Natural killer cell (primary cell): ENCODE data around the gene GAP43. TPM values are rescaled to one million over a fixed set of nuclear protein-coding genes. Genes with fewer than 3 reads are reported as not detected.

Source experiments
- ATAC-seq, 3 donors: fragments of 150-1000 bp in 2 of 3; fragments of 200-7000 bp in 1 of 3; cut with Tn5 transposase; 1 replicate in 1 of 3; 2 replicates in 2 of 3; pipeline ENCODE4 v1.10.0; 2021; ENCODE audit warnings: mild to moderate bottlenecking in 2 of 3, moderate library complexity in 2 of 3
- DNase-seq, 2 donors: peaks; one replicate each; pipeline versions ENCODE4 v3.0.0 to v3.0.0-alpha.2; 2013 to 2021; ENCODE audit warnings: mixed read lengths in 1 of 2
- H3K27ac ChIP-seq: one replicate; pipeline ENCODE4 v1.5.1; 2013; ENCODE audit warnings: mild to moderate bottlenecking, low read length
- H3K27me3 ChIP-seq: one replicate; pipeline ENCODE4 v1.6.1; 2013; ENCODE audit warnings: low read length; ENCODE audit not compliant: control insufficient read depth, insufficient read depth
- H3K36me3 ChIP-seq: one replicate; pipeline ENCODE4 v1.6.1; 2013; ENCODE audit warnings: low read length; ENCODE audit not compliant: control insufficient read depth, insufficient read depth
- H3K4me1 ChIP-seq: one replicate; pipeline ENCODE4 v1.6.1; 2013; ENCODE audit warnings: low read length; ENCODE audit not compliant: control insufficient read depth, insufficient read depth
- H3K4me3 ChIP-seq: one replicate; pipeline ENCODE4 v1.5.1; 2013; ENCODE audit warnings: low read length
- H3K9me3 ChIP-seq: one replicate; pipeline ENCODE4 v1.6.1; 2013; ENCODE audit warnings: low read length; ENCODE audit not compliant: control insufficient read depth, insufficient read depth
- H3K27ac Mint-ChIP-seq, 2 donors: one replicate each; pipeline ENCODE4 v1.8.0; 2022; ENCODE audit warnings: mild to moderate bottlenecking in 2 of 2, mixed read lengths in 2 of 2, moderate library complexity in 1 of 2
- H3K27me3 Mint-ChIP-seq, 2 donors: one replicate each; pipeline ENCODE4 v1.8.0; 2022; ENCODE audit warnings: low read depth in 2 of 2, mixed read lengths in 2 of 2
- H3K36me3 Mint-ChIP-seq: one replicate; pipeline ENCODE4 v1.8.0; 2022; ENCODE audit warnings: mixed read lengths
- H3K4me1 Mint-ChIP-seq, 2 donors: one replicate each; pipeline ENCODE4 v1.8.0; 2022; ENCODE audit warnings: mixed read lengths in 2 of 2
- H3K4me3 Mint-ChIP-seq: one replicate; pipeline ENCODE4 v1.8.0; 2022; ENCODE audit warnings: mild to moderate bottlenecking, moderate library complexity, mixed read lengths
- H3K9me3 Mint-ChIP-seq, 2 donors: one replicate each; pipeline ENCODE4 v1.8.0; 2022; ENCODE audit warnings: mixed read lengths in 2 of 2
- WGBS: methylation state at CpG from one replicate; pipeline ENCODE4 v1.1.7; 2013; ENCODE audit warnings: missing lambda C conversion rate; ENCODE audit not compliant: insufficient coverage; 5-methylcytosine and 5-hydroxymethylcytosine counted together
- intact Hi-C: fragments of 100-400 bp; cut with micrococcal nuclease; formaldehyde crosslinking; loops from one replicate; pipeline ENCODE4 v1.14.2; 2022
- total RNA-seq, 4 donors: library from RNA; stranded (reverse); fragments of 120-200 nt in 1 of 4; gene quantifications; one replicate each; pipeline versions ENCODE4 v1.2.3 to v1.2.4, GENCODE V29; 2013 to 2022
- TF ChIP-seq, protein P1 (sequence below): fragments of 200-600 bp; IDR thresholded peaks from one replicate; pipeline ENCODE4 v1.8.0; 2022; ENCODE audit warnings: antibody characterized with exemption

The GAP43 gene
- total RNA-seq, 3 donors from 2014 or later (not counting 1 experiment from before 2014, with no cell fraction given), result 0.14 TPM; not detected in 2

DNA sequence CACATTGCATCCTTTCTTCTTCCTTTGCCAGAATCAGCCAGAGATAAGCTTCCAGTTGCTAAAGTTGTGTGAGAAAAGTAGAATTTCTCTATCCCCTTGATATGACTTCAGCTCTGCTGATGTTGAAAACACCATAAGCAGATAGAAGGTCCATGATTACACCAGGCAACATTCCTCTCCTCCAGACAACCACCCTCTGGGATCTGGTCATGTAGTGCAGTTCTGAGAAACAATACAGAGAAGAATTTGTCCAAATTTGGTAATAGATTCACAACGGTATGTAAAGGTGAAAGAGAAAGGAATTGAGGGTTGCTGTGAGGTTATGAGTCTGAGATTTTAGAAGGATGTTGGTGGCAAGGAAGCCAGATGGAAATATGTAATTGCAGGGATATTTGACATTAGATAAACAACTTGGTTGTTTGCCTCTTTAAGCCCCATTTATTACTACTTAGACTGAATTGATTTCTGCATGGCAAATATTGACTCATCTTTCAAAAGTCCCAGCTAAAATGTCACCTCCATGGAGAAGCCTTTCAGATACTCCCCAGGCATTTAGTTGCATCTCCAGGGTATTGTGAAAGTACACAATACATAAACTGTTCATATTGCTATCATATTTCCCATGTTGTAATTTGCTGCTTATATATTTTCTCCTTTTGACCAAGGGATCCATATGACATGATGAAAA is 134.9 kb downstream of the GAP43 start:
- intact Hi-C loops, result no loop called here
- H3K27me3 ChIP-seq, result no peaks in the 10 kb centered on the region

DNA sequence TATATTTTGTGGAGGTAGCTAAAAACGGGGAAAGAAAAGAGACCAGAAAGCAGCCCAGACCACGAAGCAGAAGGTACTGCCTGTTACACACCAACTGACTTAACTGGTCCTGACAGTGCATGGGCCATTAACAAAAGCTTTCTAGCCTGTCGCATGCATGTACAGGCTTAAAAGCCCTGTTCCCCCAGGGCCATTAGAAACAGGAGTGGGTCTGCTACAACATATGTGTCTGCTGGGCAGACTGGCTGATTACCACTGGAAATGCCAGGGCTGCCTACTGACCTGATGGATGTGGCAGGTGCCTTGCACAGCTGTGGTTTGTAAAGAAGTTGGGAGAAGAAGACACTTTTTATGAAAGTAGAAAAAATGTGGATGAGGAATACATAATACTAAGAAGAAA is 137.4 kb downstream of the GAP43 start:
- intact Hi-C loops, result no loop called here
- Histone ChIP-seq H3K4me1 (no peaks in the 10 kb centered on the region), H3K27me3 (no peaks in the 10 kb centered on the region), H3K4me3 (no peak overlapping the region), H3K27ac (no peak overlapping the region), H3K36me3 (no peaks in the 10 kb centered on the region), H3K9me3 (no peaks in the 10 kb centered on the region)
- peaks cover 10 to 29% of the 10 kb centered on the region in 2 donors for H3K27me3 Mint-ChIP-seq
- no peak overlapping the region for H3K27ac Mint-ChIP-seq
- no peak for DNase-seq
- no peaks in the 10 kb centered on the region for H3K36me3 Mint-ChIP-seq
- ATAC-seq, result no peak
- TF ChIP-seq, protein P1, sequence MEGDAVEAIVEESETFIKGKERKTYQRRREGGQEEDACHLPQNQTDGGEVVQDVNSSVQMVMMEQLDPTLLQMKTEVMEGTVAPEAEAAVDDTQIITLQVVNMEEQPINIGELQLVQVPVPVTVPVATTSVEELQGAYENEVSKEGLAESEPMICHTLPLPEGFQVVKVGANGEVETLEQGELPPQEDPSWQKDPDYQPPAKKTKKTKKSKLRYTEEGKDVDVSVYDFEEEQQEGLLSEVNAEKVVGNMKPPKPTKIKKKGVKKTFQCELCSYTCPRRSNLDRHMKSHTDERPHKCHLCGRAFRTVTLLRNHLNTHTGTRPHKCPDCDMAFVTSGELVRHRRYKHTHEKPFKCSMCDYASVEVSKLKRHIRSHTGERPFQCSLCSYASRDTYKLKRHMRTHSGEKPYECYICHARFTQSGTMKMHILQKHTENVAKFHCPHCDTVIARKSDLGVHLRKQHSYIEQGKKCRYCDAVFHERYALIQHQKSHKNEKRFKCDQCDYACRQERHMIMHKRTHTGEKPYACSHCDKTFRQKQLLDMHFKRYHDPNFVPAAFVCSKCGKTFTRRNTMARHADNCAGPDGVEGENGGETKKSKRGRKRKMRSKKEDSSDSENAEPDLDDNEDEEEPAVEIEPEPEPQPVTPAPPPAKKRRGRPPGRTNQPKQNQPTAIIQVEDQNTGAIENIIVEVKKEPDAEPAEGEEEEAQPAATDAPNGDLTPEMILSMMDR, result no peak
- H3K4me1 Mint-ChIP-seq, result no peaks in the 10 kb centered on the region
- no peak overlapping the region for H3K4me3 Mint-ChIP-seq
- no peaks in the 10 kb centered on the region for H3K9me3 Mint-ChIP-seq
- WGBS, result 82% methylated on average over 3 of the region's 3 CpGs

More for the DNA sequence above, 134.9 kb downstream of the GAP43 start:
- Histone ChIP-seq H3K9me3 (no peaks in the 10 kb centered on the region), H3K36me3 (no peaks in the 10 kb centered on the region), H3K27ac (no peak overlapping the region), H3K4me3 (no peak overlapping the region), H3K4me1 (no peaks in the 10 kb centered on the region)
- H3K36me3 Mint-ChIP-seq, result no peaks in the 10 kb centered on the region
- TF ChIP-seq, protein P1, result no peak
- 74% methylated on average over 1 of the region's 1 CpG for WGBS
- ATAC-seq, result no peak
- H3K4me3 Mint-ChIP-seq, result no peak overlapping the region
- no peaks in the 10 kb centered on the region for H3K9me3 Mint-ChIP-seq
- H3K27ac Mint-ChIP-seq, result no peak overlapping the region
- DNase-seq, result no peak
- no peaks in the 10 kb centered on the region for H3K4me1 Mint-ChIP-seq
- H3K27me3 Mint-ChIP-seq, result peaks cover 16 to 40% of the 10 kb centered on the region in 2 donors

DNA sequence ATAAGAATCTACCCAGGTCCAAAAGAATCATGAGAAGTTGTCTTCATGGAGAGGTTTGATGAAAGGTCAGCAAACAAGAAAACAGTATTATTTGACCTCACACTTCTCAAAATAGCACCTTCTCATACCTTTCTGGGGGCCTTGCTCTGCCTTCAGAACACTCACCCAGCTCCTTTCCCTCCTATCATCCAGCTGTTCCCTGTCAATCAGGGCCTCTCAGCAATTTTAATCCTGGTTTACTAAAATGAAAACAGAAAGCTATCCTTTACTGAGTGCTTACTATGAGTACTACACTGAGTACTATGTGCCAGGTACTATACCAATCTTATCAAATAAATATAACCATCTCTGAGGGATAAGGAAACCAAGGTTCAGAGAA is 138.6 kb downstream of the GAP43 start:
- ATAC-seq (no peak), DNase-seq (no peak)
- H3K9me3 Mint-ChIP-seq, result no peaks in the 10 kb centered on the region
- TF ChIP-seq, protein P1, result no peak
- Histone ChIP-seq H3K4me1 (no peaks in the 10 kb centered on the region), H3K36me3 (no peaks in the 10 kb centered on the region), H3K27ac (no peak overlapping the region), H3K4me3 (no peak overlapping the region), H3K27me3 (no peaks in the 10 kb centered on the region), H3K9me3 (no peaks in the 10 kb centered on the region)
- H3K4me3 Mint-ChIP-seq, result no peak overlapping the region
- no peaks in the 10 kb centered on the region for H3K4me1 Mint-ChIP-seq
- H3K36me3 Mint-ChIP-seq, result no peaks in the 10 kb centered on the region
- intact Hi-C loops, result no loop called here
- no peak overlapping the region for H3K27ac Mint-ChIP-seq
- H3K27me3 Mint-ChIP-seq, result peaks cover 10 to 32% of the 10 kb centered on the region in 2 donors
